HCT116 (cell line): ENCODE data around the gene AGTRAP. TPM values are rescaled to one million over a fixed set of nuclear protein-coding genes. Genes with fewer than 3 reads are reported as not detected.
A peak's percentile ranks its signal among the peaks of the same experiment; 100 is the strongest.

ENCODE experiments used
- ATAC-seq: fragments of 200-7000 bp; cut with Tn5 transposase; 2 replicates; pipeline ENCODE4 v1.9.1; 2020; ENCODE audit warnings: mild to moderate bottlenecking, moderate library complexity
- BruUV-seq: library from RNA; stranded (reverse); fragments of 400-500 nt; replicated peaks from 2 replicates; lab custom pipeline; 2021; lab: Mats Ljungman, UMichigan
- CTCF ChIA-PET: fragments of 300-600 bp; sonication (Branson Sonifier 250); formaldehyde crosslinking; loops from one replicate; lab custom pipeline; 2021; ENCODE audit warnings: antibody characterized with exemption; lab: Charles Lee
- POLR2A ChIA-PET: fragments of 300-600, 350-600 bp; sonication (Branson Sonifier 250); formaldehyde crosslinking; loops from one replicate; lab custom pipeline; 2021; ENCODE audit warnings: antibody characterized with exemption; lab: Charles Lee
- RAD21 ChIA-PET, 2 experiments: fragments of 300-600 bp; sonication (Branson Sonifier 250); formaldehyde crosslinking; loops; one replicate each; lab custom pipeline; 2023; ENCODE audit warnings: low total read pairs in 2 of 2; ENCODE audit not compliant: uncharacterized antibody in 2 of 2, unreplicated experiment in 2 of 2, low non-redundant PET in 1 of 2; lab: Charles Lee
- DNase-seq: peaks from one replicate; pipeline ENCODE4 v3.0.0-alpha.2; 2010; ENCODE audit warnings: low read depth, low spot score
- H2AFZ ChIP-seq: fragments of 200-600 bp; shearing (Covaris generic), sonication (generic); 2 replicates; pipeline ENCODE4 v1.6.1; 2017; ENCODE audit warnings: low read depth, mixed run types, mixed read lengths, antibody characterized with exemption, low read length; ENCODE audit not compliant: poor library complexity, severe bottlenecking
- H3K27ac ChIP-seq: 2 replicates; pipeline ENCODE4 v1.5.1; 2012; ENCODE audit warnings: low read depth, low read length
- H3K27me3 ChIP-seq: fragments of 200-600 bp; sonication (generic); 2 replicates; pipeline ENCODE4 v1.6.1; 2016; ENCODE audit warnings: mixed run types, low read length, mixed read lengths; ENCODE audit not compliant: insufficient read depth
- H3K36me3 ChIP-seq, 2 experiments: fragments of 200-500 bp in 1 of 2; fragments of 200-600 bp in 1 of 2; sonication (Bioruptor generic) in 1 of 2; sonication (generic) in 1 of 2; 2 replicates each; pipeline versions ENCODE4 v1.5.1 to v1.6.1; 2014 to 2016; ENCODE audit warnings: low read length in 2 of 2, inconsistent platforms in 1 of 2, mixed read lengths in 1 of 2, mixed run types in 1 of 2; ENCODE audit not compliant: insufficient read depth in 2 of 2, control insufficient read depth in 1 of 2
- H3K4me1 ChIP-seq, 2 experiments: fragments of 200-600 bp in 1 of 2; sonication (generic) in 1 of 2; 2 replicates each; pipeline versions ENCODE4 v1.5.1 to v1.6.1; 2012 to 2017; ENCODE audit warnings: low read length in 2 of 2, inconsistent platforms in 1 of 2, mild to moderate bottlenecking in 1 of 2, mixed read lengths in 1 of 2, mixed run types in 1 of 2, moderate library complexity in 1 of 2; ENCODE audit not compliant: insufficient read depth in 2 of 2, control insufficient read depth in 1 of 2
- H3K4me2 ChIP-seq: fragments of 200-600 bp; sonication (generic); 2 replicates; pipeline ENCODE4 v1.6.1; 2017; ENCODE audit warnings: mixed run types, low read length, mixed read lengths
- H3K4me3 ChIP-seq, 2 experiments: fragments of 200-600 bp in 1 of 2; sonication (generic) in 1 of 2; replicated peaks in 1 of 2; 2 replicates each; pipeline ENCODE4 v1.5.1; 2011 to 2016; ENCODE audit warnings: low read length in 2 of 2, control low read depth in 1 of 2, low read depth in 1 of 2, mild to moderate bottlenecking in 1 of 2, mixed read lengths in 1 of 2, mixed run types in 1 of 2
- H3K79me2 ChIP-seq: fragments of 200-600 bp; sonication (generic); 2 replicates; pipeline ENCODE4 v1.6.1; 2017; ENCODE audit warnings: mild to moderate bottlenecking, mixed run types, low read length, moderate library complexity, mixed read lengths; ENCODE audit not compliant: insufficient read depth
- H3K9ac ChIP-seq: fragments of 200-600 bp; sonication (generic); 2 replicates; pipeline ENCODE4 v1.6.1; 2016; ENCODE audit warnings: low read length, mixed read lengths
- H3K9me2 ChIP-seq: fragments of 200-600 bp; sonication (generic), shearing (Covaris generic); 2 replicates; pipeline ENCODE4 v1.6.1; 2017; ENCODE audit warnings: mixed run types, mild to moderate bottlenecking, moderate library complexity; ENCODE audit not compliant: insufficient read depth
- H3K9me3 ChIP-seq, 2 experiments: fragments of 200-500 bp in 1 of 2; fragments of 200-600 bp in 1 of 2; sonication (Bioruptor generic) in 1 of 2; sonication (generic) in 1 of 2; 2 replicates each; pipeline ENCODE4 v1.6.1; 2014 to 2017; ENCODE audit warnings: low read length in 2 of 2, mixed read lengths in 2 of 2, inconsistent platforms in 1 of 2, low read depth in 1 of 2, mild to moderate bottlenecking in 1 of 2, mixed run types in 1 of 2, moderate library complexity in 1 of 2; ENCODE audit not compliant: control insufficient read depth in 1 of 2, insufficient read depth in 1 of 2
- H4K20me1 ChIP-seq: fragments of 200-600 bp; sonication (generic), shearing (Covaris generic); 2 replicates; pipeline ENCODE4 v1.6.1; 2017; ENCODE audit warnings: mixed run types, mild to moderate bottlenecking, moderate library complexity; ENCODE audit not compliant: insufficient read depth
- EGR1 ChIP-seq: IDR thresholded peaks from 2 replicates; pipeline ENCODE4 v1.6.1; 2012; ENCODE audit warnings: low read depth
- MAX ChIP-seq: IDR thresholded peaks from 2 replicates; pipeline ENCODE4 v1.6.1; 2012
- intact Hi-C: fragments of 100-400 bp; cut with micrococcal nuclease; formaldehyde crosslinking; loops from 2 replicates; pipeline ENCODE4 v1.10.0; 2022
- total RNA-seq: library from RNA; stranded (reverse); gene quantifications from one replicate; pipeline ENCODE4 v1.2.1, GENCODE V29; 2021; ENCODE audit not compliant: unreplicated experiment
- TF ChIP-seq, protein P1 (sequence below), 3 experiments: fragments of 200-600 bp in 1 of 3; sonication (generic) in 1 of 3; IDR thresholded peaks in 2 of 3; conservative IDR thresholded peaks in 1 of 3; 2 replicates each; pipeline ENCODE4 v1.5.1; 2012 to 2017; ENCODE audit warnings: low read depth in 2 of 3, low read length in 2 of 3, antibody characterized with exemption in 1 of 3, borderline replicate concordance in 1 of 3, control low read depth in 1 of 3, mild to moderate bottlenecking in 1 of 3, mixed read lengths in 1 of 3, mixed run types in 1 of 3, moderate library complexity in 1 of 3; ENCODE audit not compliant: insufficient read depth in 1 of 3

AGTRAP gene
- total RNA-seq, 1 experiment from 2014 or later = 49.0 TPM

GRCh38 chr1:11736746-11737639 is 1.1 kb downstream of the AGTRAP start:
- intact Hi-C loops = no loop called here

More at GRCh38 chr1:11736746-11737639, 1.1 kb downstream of the AGTRAP start:
- Histone ChIP-seq H3K4me2 (peak overlapping the region; percentile 93), H3K36me3 (no peaks in the 10 kb centered on the region), H2AFZ (peak overlapping the region; percentile 24), H3K9me2 (no peaks in the 10 kb centered on the region), H3K4me3 (peak overlapping the region; percentile 91 to 92), H3K9me3 (no peaks in the 10 kb centered on the region), H3K9ac (peak overlapping the region; percentile 77), H3K79me2 (peaks cover 11% of the 10 kb centered on the region), H3K27me3 (no peaks in the 10 kb centered on the region), H3K4me1 (peaks cover 14 to 34% of the 10 kb centered on the region in 2 experiments), H3K27ac (peak overlapping the region; percentile 85), H4K20me1 (no peaks in the 10 kb centered on the region)
- ATAC-seq (peak; percentile 38), DNase-seq (no peak)
- POLR2A ChIA-PET = no interaction called here
- RAD21 ChIA-PET = no interaction called here
- TF ChIP-seq MAX (0 out of 2 replicates have a peak, but pooled peaks have one; percentile 37), EGR1 (peak; percentile 65; the same call in 1 of the 2 replicates)
- TF ChIP-seq, protein P1, sequence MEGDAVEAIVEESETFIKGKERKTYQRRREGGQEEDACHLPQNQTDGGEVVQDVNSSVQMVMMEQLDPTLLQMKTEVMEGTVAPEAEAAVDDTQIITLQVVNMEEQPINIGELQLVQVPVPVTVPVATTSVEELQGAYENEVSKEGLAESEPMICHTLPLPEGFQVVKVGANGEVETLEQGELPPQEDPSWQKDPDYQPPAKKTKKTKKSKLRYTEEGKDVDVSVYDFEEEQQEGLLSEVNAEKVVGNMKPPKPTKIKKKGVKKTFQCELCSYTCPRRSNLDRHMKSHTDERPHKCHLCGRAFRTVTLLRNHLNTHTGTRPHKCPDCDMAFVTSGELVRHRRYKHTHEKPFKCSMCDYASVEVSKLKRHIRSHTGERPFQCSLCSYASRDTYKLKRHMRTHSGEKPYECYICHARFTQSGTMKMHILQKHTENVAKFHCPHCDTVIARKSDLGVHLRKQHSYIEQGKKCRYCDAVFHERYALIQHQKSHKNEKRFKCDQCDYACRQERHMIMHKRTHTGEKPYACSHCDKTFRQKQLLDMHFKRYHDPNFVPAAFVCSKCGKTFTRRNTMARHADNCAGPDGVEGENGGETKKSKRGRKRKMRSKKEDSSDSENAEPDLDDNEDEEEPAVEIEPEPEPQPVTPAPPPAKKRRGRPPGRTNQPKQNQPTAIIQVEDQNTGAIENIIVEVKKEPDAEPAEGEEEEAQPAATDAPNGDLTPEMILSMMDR (IDR thresholded peaks at IDR 0.05 in 2 of 3, conservative IDR thresholded peaks at IDR 0.05 in 1 of 3; ENCODE audit: borderline replicate concordance in 1 of 3, insufficient read depth in 1 of 3, low read depth in 2 of 3, low read length in 2 of 3) = no peak
- BruUV-seq = TSS peak; percentile 63
- CTCF ChIA-PET = interaction anchor here (0.6 kb wide), 1 partner anchor 454 kb away, joined by 3 read pairs; no protein-coding TSS in a partner anchor
